Endometrium (tissue), 2 donors: ENCODE data around the gene RAB7B.

Experiments
- FAIRE-seq: peaks from 2 replicates; lab custom pipeline; 2012; peaks lifted over from hg19 to GRCh38; lab: Jason Lieb, UNC
- donor health status: control.
- donor health status: control.

RAB7B gene

DNA sequence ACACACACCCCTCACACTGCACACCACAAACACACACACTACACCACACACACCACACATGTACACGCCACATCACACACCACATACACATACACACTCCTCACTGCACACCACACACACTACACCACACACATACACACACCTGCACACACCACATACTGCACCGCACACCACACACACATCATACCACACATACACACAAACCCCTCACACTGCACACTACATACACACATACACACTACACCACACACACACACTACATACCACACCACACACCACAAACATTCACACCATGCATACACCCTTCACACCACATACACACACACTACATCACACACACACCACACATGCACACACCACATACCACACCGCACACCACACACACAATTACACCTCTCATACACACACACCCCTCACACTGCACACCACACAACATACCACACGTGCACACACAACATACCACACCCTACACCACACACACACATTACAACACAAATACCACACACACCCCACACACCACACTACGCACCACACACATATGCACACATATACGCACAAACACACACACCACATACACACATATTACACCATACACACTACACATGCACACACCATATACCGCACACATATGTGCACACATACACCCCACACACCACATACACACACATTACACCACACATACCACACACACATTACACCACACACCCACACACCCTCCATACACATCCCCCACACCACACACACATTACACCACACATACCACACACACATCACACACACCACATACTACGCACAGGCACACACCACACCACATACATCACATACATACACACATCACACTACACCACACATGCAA, 29.6 kb downstream of the RAB7B start:
- no peak for FAIRE-seq

DNA sequence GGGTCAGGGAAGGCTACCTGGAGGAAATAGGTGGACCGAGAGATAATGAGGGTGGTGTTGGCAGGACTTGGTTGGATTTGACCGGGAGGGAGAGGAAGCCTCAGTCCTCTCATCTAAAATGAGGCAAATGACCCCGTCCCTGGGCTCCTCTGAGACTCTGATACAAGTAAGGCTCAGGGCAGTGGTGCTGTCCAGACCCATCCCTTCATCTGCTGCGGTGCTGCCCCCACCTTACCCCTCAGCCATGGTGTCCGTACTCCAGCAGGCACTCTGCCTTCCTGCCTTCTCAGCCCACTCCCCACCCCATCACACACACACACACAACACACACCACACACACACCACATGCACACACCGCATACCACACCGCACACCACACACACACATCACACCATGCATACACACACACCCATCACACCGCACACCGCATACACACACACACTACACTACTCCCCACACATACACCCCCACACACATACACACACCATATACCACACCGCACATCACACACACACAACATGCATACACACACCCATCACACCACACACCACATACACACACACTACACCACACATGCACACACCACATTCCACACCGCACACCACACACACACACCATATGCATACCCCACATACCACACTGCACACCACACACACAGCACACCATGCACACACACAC, 30.6 kb downstream of the RAB7B start:
- no peak for FAIRE-seq

DNA sequence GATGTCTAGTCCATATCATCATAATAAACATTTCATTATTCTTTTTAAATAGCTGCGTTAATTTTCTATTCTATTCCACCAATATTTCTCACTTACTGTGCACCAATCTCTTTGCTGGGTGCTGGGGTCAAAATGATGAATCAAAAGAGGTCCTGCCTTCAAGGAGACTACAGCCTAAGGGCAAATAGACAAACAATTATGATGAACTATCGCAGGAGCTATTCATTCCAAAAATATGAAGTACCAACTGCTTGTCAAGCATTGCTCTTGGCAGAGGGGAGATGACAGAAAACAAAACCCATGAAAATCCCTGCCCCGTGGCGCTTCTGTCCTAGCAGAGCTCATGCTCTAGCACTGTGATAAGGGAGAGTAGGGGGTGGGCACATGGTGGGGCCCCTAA, 31.1 kb downstream of the RAB7B start:
- no peak for FAIRE-seq

DNA sequence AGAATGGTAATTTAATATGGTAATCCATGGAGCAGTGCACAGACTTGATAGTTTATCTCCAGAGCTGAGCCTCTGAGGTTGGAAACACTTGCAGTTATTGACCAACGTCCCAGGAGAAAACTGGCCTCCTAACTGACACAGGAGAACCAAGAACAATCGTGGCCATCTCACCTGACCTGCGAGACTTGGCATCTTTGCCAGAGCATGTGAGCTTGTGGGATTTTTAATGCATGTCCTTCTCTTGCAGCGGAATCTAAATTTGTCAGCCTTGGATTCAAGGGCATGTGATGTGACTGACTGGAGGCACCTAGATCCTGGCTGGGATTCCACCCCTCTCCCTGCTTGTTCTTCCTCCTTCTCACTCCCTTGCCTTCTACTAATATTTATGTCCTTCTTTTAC, 32.1 kb downstream of the RAB7B start:
- FAIRE-seq: no peak

DNA sequence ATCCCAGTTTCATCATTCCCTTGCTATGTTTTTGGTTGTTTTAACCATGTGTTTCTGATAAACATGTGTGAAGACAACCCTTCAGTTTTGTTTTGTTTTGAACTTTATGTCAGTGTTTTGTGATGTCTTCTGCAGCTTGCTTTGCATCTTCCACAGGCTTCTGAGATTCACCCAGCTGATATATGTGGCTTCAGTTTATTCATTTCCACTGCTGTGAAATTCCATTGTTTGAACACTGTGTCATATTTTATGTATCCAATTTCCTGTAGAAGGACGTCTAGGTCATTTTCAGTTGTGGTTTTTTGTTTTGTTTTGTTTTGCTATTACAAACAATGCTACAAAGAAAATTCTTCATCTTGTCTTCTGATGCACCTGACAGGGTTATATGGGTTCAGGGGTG, 32.7 kb downstream of the RAB7B start:
- no peak for FAIRE-seq

DNA sequence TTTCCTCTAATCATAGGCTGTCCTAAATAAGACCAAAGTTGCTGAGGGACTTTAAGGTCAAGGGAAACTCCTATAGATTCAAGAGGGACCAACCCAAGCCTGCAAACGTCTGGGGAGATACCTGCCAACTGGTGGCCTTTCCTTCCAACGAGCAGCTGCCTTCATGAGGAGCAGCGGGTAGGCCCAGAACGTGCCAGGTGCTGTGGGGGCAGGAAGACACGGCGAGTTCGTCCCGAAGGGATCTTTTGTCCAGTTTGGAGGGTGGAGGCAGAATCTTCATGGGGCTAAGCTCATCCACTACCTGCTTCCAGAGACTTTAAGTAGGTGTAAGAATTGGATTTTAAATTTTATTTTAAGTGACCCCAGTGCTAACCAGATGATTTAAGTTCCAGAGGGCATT, 34.0 kb downstream of the RAB7B start:
- no peak for FAIRE-seq

DNA sequence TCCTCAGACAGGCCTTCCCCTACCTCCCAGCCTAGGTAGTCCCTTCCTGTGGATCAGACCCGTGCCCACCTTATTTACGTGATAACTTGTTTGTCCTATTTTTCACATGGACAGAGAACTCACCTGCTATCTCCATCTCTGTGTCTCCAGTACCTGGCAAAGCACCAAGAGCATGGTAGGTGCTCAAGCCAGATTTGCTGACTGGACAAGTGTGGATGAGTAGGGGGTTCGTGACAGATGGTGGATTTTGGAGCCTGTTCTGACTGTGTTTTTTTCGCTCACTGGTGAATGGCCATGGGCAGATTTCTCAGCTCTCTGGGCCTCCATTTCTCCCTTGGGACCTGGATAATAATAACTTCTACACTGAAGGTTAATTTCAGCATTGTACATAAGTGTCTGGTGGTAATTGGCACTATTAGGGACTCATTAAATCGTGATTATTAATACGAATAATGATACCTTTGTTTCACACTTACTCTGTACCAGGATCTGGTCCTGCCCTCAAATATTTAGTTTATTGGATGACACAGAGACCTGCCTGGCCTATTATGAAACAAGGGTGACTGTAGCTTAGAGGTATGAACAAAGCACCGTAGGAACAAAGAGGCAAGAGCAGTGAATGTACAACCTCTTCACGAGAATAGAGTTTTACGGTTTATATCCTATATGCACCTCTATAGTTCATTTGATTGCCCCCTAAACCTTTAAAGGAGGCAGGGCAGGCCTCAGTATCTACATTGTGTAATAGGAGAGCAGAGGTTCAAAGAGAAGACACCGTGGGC, 35.5 kb downstream of the RAB7B start:
- FAIRE-seq: no peak

DNA sequence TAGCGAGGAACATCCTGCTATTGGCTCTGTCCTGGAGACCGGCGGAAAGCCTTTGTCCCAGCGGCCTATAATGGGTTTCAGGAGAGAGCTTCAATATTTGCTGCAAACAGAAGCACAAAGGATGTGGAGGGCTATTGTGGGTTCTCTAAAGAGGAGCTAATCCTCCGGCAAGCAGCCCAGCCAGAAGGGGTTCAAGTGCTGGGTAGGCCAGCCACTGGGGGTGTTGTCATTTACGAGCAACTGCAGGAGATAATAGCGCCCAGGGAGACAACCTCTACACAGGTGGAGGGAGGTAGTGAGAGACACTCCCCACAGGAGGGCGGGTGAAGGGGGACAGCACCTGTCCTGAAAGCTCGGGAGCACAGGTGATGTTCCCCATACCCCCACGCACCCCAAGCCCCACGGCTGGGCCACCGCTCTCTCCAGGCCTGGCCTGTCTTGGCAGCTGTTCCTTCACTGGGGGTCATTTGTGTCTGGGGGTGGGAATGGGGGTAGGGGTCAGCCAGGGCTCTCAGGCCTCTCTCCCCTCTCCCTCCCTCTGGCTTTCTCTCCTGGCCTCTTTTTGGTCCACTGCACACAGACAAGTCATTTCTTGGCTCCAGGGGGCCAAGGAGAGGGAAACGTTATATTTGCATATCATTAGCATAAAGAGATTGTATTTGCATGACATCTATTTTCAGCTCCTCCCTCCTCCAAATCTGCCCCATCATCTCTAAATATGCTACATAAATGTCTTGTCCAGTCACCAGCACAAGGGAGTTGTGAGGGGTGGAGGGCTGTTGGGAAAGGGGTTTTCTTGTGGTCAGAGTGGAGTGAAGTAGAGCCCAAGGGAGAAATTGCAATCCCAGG, 37.9 kb downstream of the RAB7B start:
- FAIRE-seq: no peak

DNA sequence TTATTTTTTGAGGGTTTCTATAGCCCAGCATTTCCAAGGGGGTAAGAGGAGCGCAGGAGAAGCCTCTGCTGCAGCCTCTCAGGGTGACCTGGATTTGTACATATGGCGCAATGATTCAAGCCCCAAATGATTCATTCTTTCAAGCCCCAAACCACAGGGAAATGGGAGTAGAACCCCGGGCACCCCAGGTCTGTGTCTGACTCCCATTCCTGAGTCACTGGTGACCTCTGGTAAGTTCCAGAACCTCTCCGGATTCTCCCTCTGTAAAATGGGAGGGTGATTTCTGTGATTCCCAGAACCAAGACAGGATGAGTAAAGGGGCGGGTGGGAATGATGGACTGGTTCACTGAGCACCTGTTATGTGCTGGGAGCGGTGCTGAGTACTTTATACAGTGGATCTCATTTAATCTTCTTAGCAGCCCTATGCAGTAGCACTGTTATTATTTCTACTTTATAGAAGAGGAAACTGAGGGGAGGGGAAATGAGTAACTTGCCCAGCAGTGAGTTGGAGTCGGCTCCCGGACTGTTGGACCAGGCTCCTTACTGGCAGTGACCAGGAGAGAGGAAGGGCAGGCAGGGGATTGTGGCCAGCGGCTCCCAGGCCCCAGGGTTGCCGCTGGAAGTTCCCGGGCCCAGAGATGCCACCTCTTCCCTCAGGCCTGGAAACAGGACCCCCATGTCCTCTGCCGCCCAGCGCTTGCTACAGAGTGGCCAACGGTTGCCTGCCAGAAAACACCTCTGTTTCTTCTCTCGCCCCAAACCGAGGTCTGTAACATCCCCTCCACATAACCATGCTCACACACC, 39.6 kb downstream of the RAB7B start:
- FAIRE-seq: no peak

DNA sequence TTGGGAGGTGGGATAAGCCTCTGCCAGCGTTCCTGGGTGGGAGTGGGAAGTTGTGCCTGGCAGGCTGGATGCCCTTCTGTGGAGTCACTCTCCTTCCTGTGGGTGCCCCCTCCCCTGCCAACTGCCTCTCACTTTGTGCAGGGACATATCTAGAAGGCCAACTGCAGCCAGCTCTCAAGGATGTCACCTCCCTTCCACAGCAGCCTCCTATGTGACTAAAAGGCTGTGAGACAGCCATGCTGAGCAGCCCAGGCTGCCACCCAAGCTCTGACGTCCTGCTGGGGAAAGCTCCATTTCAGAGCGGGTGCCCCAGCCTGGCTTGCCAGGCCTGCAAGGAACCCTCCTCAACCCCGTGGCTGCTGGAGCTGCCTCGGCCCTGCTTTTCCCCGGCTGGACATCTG, 40.4 kb downstream of the RAB7B start:
- no peak for FAIRE-seq

DNA sequence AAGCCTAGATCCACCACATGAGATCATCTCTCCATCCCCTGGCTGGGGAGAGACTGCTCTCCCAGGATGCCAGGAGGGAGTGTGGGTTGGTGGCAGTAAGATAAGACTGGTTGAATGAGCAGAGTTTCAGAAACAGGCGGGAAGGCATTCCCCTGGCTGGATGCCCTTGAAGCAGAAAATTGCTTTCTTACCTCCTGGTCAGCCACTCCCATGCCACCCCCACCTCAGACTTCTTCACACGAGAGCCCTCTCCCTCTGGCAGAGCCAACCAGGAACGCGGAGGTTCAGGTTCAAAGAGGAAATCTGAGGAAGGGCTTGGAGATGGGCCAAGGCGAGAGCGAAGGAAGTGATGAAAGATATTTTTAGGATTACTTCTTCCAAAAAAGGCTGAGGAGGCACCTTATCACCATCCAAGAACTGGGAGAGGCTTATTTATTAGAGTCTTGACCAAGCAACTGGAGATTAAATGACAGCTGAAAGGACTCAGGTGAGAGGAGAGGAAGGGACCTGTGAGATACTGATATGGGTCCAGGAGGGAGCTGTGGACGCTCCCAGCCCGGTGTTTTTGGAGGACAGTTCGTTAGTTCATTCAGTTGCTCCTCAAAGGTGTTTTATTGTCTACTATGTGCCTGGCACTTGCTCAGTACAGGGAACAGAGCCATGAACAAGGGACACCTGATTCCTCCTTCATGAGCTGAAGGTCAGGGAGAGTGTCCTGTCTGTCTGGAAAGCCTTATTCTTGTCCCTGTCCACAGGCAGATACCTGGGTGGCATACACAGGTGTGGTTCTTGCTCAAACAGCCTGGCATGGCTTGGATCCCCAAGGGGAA, 41.0 kb downstream of the RAB7B start:
- FAIRE-seq: no peak

DNA sequence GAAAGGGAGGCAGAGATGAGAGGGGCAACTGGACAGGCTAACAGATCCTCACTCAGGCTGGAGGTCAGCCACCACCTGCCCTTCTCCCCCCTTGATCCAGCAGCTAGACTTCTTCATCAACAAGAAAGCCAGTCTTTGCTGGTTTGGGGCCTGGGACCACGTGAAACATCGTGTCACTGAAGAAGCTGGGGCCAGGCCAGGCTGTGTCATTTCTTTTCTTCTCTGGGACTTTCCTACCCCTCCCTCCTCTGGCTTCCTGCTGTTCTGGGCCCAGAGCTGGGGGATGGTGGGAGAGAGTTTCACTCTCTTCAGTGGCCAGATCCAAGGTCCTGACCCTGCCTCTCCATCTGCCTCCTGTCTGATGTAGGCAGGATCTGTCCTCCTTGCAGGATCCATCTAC, 41.8 kb downstream of the RAB7B start:
- no peak for FAIRE-seq

DNA sequence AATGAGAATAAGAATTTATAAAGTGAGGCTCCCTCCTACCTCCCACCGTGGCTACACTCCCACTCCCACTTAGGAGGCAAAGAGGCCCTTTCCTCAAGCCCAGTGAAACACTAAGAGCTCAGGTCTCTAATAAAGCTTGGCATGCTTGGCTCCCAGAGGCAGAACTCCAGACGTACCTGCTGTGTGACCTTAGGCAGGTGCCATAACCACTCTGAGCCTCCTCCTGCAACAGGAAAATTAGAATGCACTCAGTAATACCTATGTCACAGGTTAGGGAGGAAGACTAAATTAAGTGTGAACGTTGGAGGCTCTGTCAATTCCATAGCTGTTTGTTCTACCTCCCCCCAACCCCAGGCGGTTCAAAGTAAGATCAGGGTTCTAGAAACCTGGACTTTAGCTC, 43.4 kb downstream of the RAB7B start:
- FAIRE-seq: no peak

DNA sequence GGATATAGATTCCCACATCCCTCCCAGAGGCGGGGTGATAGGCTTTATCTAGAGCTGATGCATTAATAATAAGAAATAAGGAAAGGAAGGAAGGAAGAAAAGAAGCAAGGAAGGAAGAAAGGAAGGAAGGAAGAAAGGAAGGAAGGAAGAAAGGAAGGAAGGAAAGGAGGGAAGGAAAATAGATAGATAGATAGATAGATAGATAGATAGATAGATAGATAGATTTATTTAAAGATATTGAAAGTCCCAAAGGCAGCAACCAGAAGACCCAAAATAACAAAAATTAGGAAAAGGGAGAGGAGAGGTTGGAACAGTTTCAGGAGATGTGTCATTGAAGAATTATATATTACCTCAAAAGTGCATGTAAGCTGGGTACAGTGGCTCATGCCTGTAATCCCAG, 47.7 kb downstream of the RAB7B start:
- FAIRE-seq: no peak

DNA sequence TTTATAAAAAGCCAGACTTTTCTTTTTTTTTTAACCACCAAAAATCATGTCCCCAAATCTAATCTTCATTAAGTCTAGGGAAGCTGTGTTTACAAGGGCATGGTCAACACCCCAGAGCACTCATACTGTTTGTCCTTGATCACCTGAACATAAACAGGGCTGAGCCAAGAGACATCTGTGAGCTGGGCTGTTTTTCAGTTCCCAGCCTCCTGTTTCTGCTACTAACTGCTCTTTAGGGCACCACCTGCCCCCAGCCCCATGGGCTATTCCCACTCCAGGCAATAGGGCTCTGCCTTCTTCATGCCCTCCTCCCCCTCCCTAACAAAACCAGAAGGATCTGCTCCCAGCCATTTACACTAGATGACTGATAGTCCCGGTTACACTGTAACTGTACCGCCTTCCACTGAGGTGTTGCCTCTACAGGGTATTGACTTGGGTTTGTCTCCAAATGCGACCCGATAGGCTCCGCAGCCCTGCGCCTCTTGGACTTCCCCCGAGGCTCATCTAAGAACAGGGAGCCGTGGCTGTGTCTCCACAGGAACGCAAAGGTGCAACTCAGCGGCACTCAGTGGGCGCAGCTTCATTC, 48.3 kb downstream of the RAB7B start:
- FAIRE-seq: no peak

DNA sequence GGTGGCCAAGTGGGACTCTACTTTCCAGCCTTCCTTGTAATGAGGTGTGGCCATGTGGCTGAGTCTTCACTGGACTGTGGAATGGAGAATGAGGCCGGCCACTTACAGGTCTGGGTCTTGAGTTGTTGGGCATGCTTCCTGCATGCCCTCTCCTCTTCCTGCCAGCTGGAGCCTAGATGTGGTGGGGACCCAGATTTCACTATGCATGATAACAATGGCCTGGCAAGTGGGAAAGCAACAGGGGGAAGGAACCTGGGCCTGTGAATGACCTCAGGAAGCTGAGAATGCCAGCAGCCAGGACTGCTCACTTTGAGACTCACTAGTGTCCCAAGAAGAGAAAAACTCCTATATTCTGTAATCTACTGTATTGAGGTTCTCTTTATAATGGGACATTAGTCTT, 51.4 kb downstream of the RAB7B start:
- FAIRE-seq: no peak

DNA sequence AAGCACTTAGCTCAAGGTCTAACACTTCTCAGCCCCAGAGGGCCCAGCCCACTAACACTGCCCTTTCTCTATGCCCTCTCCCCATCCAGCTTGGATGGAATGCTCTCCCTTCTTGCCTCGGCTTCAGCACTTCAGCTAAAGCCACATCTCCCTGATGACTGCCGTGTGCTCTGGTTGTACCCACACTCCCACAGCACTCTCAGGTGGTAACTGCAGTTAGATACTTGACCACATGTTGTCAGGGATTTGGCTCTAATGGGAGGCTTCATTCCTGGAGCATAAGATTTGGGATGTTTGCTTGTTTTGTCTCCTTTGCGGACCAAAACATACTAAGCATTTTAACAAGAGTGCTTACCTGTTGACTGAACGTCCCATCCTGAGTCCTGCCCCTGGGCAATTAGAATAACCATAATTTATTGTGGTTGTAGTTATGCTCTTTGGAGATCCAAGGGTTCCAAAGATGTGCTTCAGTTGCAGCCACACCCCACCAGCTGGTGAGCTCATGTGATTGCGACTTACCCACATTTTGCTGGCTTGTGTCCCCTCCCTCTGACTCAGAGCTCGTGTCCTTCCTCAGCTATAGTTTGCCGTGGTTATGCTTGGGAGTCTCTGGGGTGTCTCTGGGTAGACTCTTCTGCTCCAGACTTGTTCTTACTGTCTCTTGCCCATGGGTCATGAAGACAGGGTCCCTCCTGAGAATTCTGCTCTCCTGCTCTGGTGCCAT, 52.2 kb downstream of the RAB7B start:
- FAIRE-seq: no peak

DNA sequence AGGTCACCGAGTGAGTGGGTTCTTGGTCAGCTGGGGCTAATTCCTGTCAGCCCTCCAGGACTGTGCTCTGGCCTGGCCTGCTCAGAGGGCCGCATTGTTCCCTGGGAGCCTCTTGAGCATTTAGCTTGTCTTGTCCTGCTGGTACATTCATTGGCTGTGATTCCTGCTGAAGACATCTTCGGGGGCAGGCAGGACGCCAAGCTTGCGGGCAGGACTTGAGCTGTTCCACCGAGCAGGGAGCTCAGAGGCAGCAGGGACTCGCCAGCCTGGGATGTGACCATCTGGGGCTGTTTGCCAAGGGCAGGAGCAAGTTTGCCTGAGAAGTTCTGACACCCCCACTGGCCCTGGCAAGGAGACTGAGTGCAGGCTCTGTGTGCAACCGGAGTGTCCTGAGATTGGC, 52.9 kb downstream of the RAB7B start:
- no peak for FAIRE-seq

DNA sequence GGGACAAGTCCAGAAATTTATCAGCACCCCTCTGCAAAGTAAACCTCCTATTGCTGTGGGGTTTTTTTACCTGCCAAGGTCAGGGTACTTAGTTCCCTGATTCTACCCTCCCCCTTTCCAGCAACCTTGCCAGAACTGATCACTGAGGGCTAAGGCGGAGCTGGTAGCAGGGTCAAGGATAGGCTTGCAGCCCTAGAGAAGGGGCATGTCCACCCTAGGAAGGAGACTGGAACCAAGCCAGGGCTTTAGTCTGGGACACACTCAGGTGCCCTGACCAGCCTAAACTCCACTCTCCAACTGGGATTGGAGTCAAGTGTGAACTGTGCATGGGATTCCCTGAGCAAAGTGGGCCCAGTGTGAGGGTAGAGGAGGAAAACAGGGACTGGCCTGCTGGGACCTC, 53.4 kb downstream of the RAB7B start:
- FAIRE-seq: no peak
